SK-N-SH treated with all-trans-retinoic acid at 6 μM for 48 hours (cell line): ENCODE results near the gene MRPL17.

Experiments
- GLIS3 ChIP-seq: fragments of 250-450 bp; sonication (Bioruptor Pico); IDR thresholded peaks from 2 replicates; pipeline ENCODE4 v1.5.0; 2020; ENCODE audit warnings: mild to moderate bottlenecking, moderate library complexity
- PPARA ChIP-seq: fragments of 250-450 bp; sonication (Bioruptor Pico); IDR thresholded peaks from 2 replicates; pipeline ENCODE4 v1.5.0; 2020; ENCODE audit warnings: mild to moderate bottlenecking, borderline replicate concordance
- ZFP3 ChIP-seq: fragments of 250-450 bp; sonication (Bioruptor Pico); IDR thresholded peaks from 2 replicates; pipeline ENCODE4 v1.5.0; 2020; ENCODE audit warnings: mild to moderate bottlenecking, moderate library complexity
- ZNF70 ChIP-seq: fragments of 450-650 bp; formaldehyde crosslinking; IDR thresholded peaks from 2 replicates; pipeline ENCODE4 v1.5.0; 2020; ENCODE audit warnings: mild to moderate bottlenecking, moderate library complexity

DNA sequence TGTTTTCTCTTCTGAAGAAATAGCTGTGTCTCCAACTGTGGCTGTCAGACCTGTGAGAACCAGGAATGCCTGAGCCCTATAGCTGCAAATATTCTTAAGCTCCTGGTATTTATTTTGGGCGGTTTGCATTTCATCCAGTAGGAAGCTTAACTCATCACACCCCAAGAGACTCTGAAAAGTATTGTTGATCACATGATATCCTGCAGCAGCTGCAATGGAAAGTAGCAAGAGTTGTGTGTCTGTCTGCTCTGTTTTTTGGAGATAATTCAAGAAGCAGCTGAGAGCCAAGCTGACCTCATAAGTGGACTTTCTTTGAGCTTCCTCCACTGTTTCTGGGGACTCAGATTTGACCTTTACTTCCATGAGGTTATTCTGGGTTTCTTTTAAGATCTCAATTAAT is 36.4 kb upstream of the MRPL17 start:
- TF ChIP-seq ZFP3 (CRISPR knock-in tag) (no peak), PPARA (CRISPR knock-in tag) (no peak), ZNF70 (no peak), GLIS3 (CRISPR knock-in tag) (no peak)
